OCI-LY1 (cell line): ENCODE measurements around the gene INS.

Experiments used
- H2AFZ ChIP-seq: fragments of 200-600 bp; sonication (generic), shearing (Covaris generic); 2 replicates; pipeline ENCODE4 v1.6.0; 2014; ENCODE audit warnings: antibody characterized with exemption, mild to moderate bottlenecking, low read length
- H3F3A ChIP-seq: fragments of 200-600 bp; sonication (generic), shearing (Covaris generic); 2 replicates; pipeline ENCODE4 v1.6.0; 2014; ENCODE audit warnings: mild to moderate bottlenecking, antibody characterized with exemption, low read length, moderate library complexity; ENCODE audit not compliant: insufficient read depth
- H3K27ac ChIP-seq: fragments of 200-600 bp; sonication (generic); 2 replicates; pipeline ENCODE4 v1.5.1; 2014; ENCODE audit warnings: low read length, mixed run types, mild to moderate bottlenecking, low read depth; ENCODE audit not compliant: poor library complexity, severe bottlenecking
- H3K27me3 ChIP-seq: fragments of 200-600 bp; sonication (generic); 2 replicates; pipeline ENCODE4 v1.6.0; 2014; ENCODE audit warnings: antibody characterized with exemption, mild to moderate bottlenecking, low read length, moderate library complexity; ENCODE audit not compliant: insufficient read depth
- H3K36me3 ChIP-seq: fragments of 200-600 bp; sonication (generic); 2 replicates; pipeline ENCODE4 v1.6.1; 2014; ENCODE audit warnings: mild to moderate bottlenecking, antibody characterized with exemption, low read length, moderate library complexity, mixed read lengths; ENCODE audit not compliant: insufficient read depth
- H3K4me1 ChIP-seq: fragments of 200-600 bp; sonication (generic); 2 replicates; pipeline ENCODE4 v1.5.1; 2014; ENCODE audit warnings: mild to moderate bottlenecking, low read length, moderate library complexity; ENCODE audit not compliant: insufficient read depth, severe bottlenecking
- H3K4me2 ChIP-seq: fragments of 200-600 bp; sonication (generic), shearing (Covaris generic); 2 replicates; pipeline ENCODE4 v1.6.1; 2014; ENCODE audit warnings: low read length
- H3K4me3 ChIP-seq: fragments of 200-600 bp; sonication (generic); 2 replicates; pipeline ENCODE4 v1.5.1; 2014; ENCODE audit warnings: low read length, low read depth, mild to moderate bottlenecking, mixed read lengths; ENCODE audit not compliant: poor library complexity, severe bottlenecking
- H3K79me2 ChIP-seq: fragments of 200-600 bp; shearing (Covaris generic); 2 replicates; pipeline ENCODE4 v1.6.1; 2016; ENCODE audit warnings: mixed run types, low read length, mixed read lengths; ENCODE audit not compliant: insufficient read depth
- H3K9ac ChIP-seq: fragments of 200-600 bp; sonication (generic), shearing (Covaris generic); 2 replicates; pipeline ENCODE4 v1.6.1; 2014; ENCODE audit warnings: mild to moderate bottlenecking, low read length, mixed read lengths
- H3K9me2 ChIP-seq: fragments of 200-600 bp; sonication (generic), shearing (Covaris generic); 2 replicates; pipeline ENCODE4 v1.6.1; 2014; ENCODE audit warnings: low read depth, mild to moderate bottlenecking, low read length, mixed read lengths
- H3K9me3 ChIP-seq: fragments of 200-600 bp; shearing (Covaris generic); 2 replicates; pipeline ENCODE4 v1.6.1; 2014; ENCODE audit warnings: low read length, mixed read lengths
- H4K20me1 ChIP-seq: fragments of 200-600 bp; sonication (generic), shearing (Covaris generic); 2 replicates; pipeline ENCODE4 v1.6.0; 2016; ENCODE audit warnings: mild to moderate bottlenecking, low read length; ENCODE audit not compliant: insufficient read depth
- EZH2 ChIP-seq: fragments of 200-600 bp; sonication (generic), shearing (Covaris generic); IDR thresholded peaks from 2 replicates; pipeline ENCODE4 v1.8.0; 2017; ENCODE audit warnings: borderline replicate concordance, mixed run types, mild to moderate bottlenecking, antibody characterized with exemption, low read length, moderate library complexity, mixed read lengths
- TF ChIP-seq, protein P1 (sequence below): fragments of 200-600 bp; sonication (generic), shearing (Covaris generic); IDR thresholded peaks from 2 replicates; pipeline ENCODE4 v1.5.1; 2017; ENCODE audit warnings: mild to moderate bottlenecking, antibody characterized with exemption, low read length, moderate library complexity, mixed read lengths

Gene INS

DNA sequence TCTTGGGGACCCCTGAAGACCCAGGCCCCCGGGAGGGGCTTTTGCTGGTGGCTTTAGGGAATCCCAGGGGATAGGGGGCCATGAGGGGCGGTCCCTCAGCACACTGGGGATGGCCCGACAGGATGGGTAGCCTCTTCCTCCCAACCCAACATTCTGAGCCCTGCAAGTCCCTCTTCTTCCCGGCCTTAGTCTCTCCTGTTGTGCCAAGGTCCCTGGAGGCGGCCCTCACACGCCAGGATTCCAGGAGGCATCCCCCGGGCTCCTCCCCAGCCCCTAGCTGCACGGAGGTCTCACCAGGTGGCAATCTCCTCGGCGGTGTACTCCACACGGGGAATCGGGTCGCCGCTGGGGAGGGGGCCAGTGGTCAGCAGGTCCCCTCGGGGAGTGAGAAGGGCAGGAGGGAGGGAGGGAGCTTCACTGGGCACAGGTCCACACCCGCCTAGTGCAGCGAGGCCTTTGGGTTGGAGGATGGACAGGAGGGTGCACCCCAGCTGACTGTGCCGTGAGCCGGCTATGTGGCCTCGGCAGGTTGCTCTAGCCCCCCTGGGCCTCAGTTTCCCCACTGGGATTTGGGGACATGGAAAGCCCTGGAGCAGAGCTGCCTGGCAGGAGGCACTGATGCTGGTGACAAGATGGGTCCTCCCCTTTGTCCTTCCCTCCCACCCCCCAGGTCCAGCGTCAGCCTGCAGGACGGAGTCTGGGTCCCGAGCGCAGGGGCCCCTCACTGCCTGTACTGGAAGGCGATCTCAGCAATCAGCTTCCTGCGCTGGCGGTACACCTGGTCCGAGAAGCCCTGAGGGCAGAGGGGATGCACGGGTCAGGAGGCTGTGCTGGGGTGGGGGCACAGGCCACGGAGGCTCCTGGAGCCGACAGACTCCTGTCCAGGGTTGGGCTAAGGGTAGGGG, 6.4 kb upstream of the INS start:
- Histone ChIP-seq H3K27me3 (no peaks in the 10 kb centered on the region), H3K36me3 (no peaks in the 10 kb centered on the region), H3K4me2 (no peak overlapping the region), H3K9me2 (no peaks in the 10 kb centered on the region), H3K27ac (no peak overlapping the region), H2AFZ (no peak overlapping the region), H3K79me2 (no peaks in the 10 kb centered on the region), H3K9me3 (no peaks in the 10 kb centered on the region), H3K4me1 (no peaks in the 10 kb centered on the region), H3K4me3 (no peak overlapping the region), H3K9ac (no peak overlapping the region), H4K20me1 (no peaks in the 10 kb centered on the region), H3F3A (no peaks in the 10 kb centered on the region)
- TF ChIP-seq, protein P1, sequence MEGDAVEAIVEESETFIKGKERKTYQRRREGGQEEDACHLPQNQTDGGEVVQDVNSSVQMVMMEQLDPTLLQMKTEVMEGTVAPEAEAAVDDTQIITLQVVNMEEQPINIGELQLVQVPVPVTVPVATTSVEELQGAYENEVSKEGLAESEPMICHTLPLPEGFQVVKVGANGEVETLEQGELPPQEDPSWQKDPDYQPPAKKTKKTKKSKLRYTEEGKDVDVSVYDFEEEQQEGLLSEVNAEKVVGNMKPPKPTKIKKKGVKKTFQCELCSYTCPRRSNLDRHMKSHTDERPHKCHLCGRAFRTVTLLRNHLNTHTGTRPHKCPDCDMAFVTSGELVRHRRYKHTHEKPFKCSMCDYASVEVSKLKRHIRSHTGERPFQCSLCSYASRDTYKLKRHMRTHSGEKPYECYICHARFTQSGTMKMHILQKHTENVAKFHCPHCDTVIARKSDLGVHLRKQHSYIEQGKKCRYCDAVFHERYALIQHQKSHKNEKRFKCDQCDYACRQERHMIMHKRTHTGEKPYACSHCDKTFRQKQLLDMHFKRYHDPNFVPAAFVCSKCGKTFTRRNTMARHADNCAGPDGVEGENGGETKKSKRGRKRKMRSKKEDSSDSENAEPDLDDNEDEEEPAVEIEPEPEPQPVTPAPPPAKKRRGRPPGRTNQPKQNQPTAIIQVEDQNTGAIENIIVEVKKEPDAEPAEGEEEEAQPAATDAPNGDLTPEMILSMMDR, result no peak
- TF ChIP-seq EZH2, result no peak

DNA sequence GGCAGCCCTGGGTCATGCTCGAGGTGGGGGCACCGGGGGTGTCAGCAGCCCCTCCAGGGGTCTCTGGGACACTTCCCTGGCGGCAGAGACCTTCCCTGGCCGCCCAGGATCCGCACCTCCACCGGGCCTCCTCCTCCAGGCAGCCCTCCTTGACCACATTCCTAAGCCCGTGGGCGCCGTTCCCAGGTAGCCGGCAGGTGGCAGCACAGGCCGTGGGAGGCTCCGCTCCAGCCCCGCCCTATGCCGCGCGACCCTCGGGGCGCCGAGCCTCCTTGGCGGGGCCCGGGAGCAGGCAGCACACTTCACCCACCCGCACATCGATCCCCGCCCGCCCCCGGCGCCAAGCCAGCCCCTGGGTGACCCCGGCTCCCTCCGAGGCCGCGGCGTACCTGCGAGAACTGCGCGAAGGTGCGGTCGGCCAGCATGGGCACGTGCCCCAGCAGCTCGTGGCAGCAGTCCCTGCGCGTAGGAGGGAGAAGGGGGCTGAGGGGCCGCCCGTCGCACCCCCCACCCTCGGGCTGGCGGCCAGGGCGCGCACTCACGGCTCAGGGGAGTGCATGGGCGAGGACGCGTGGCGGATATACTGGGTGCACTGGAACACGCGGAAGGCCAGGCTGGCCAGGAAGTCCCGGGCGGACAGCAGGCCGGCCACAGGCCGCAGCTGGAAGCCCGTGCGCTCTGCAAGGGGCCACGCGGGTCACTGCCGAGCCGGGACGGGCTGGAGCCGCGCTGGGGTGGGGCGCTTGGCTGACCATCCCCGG, 5.3 kb upstream of the INS start:
- Histone ChIP-seq H3K4me3 (no peak overlapping the region), H2AFZ (no peak overlapping the region), H3F3A (no peaks in the 10 kb centered on the region), H3K9ac (no peak overlapping the region), H3K79me2 (no peaks in the 10 kb centered on the region), H3K4me1 (no peaks in the 10 kb centered on the region), H3K27me3 (no peaks in the 10 kb centered on the region), H3K36me3 (no peaks in the 10 kb centered on the region), H4K20me1 (no peaks in the 10 kb centered on the region), H3K9me3 (no peaks in the 10 kb centered on the region), H3K9me2 (no peaks in the 10 kb centered on the region), H3K4me2 (no peak overlapping the region), H3K27ac (no peak overlapping the region)
- TF ChIP-seq EZH2, result no peak
- TF ChIP-seq, protein P1, result peak; percentile 49

DNA sequence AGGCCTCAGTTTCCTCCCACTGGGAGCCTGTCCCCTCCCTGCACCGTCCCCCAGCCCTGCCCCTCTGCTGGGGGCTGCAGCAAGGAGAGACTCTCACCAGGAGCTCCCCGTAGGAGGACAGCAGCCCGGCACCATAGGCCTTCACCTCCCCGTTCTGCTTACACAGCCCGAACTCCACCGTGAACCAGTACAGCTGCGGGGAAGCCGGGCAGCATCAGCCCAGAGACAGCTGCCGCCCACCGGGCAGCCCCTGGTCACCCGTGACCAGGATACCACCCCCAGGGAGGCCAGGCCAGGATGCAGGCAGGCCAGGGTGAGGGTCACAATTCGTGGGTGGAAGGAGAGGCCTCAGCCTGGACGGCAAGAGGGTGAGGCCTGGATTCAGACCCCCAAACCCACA, 4.6 kb upstream of the INS start:
- TF ChIP-seq, protein P1, result no peak
- TF ChIP-seq EZH2, result no peak
- Histone ChIP-seq H3K9me2 (no peaks in the 10 kb centered on the region), H3K9ac (no peak overlapping the region), H3F3A (no peaks in the 10 kb centered on the region), H3K27ac (no peak overlapping the region), H3K4me2 (no peak overlapping the region), H3K9me3 (no peaks in the 10 kb centered on the region), H2AFZ (no peak overlapping the region), H3K27me3 (no peaks in the 10 kb centered on the region), H3K4me3 (no peak overlapping the region), H3K36me3 (no peaks in the 10 kb centered on the region), H4K20me1 (no peaks in the 10 kb centered on the region), H3K4me1 (no peaks in the 10 kb centered on the region), H3K79me2 (no peaks in the 10 kb centered on the region)
